C1 segment of cervical spinal cord (tissue), 14 donors: ENCODE measurements around the gene FAM174B.

Experiments
- DNase-seq, 14 donors: peaks; one replicate each; lab custom pipeline; 2025; lab: John Stamatoyannopoulos, UW

FAM174B gene

GRCh38 chr15:92574161-92574560, 81.4 kb downstream of the FAM174B start:
- DNase-seq = no peak

- DNase-seq = no peak
Measured at GRCh38 chr15:92571824-92572223, 83.8 kb downstream of the FAM174B start.

- no peak for DNase-seq
Measured at GRCh38 chr15:92570391-92570790, 85.2 kb downstream of the FAM174B start.

DNA sequence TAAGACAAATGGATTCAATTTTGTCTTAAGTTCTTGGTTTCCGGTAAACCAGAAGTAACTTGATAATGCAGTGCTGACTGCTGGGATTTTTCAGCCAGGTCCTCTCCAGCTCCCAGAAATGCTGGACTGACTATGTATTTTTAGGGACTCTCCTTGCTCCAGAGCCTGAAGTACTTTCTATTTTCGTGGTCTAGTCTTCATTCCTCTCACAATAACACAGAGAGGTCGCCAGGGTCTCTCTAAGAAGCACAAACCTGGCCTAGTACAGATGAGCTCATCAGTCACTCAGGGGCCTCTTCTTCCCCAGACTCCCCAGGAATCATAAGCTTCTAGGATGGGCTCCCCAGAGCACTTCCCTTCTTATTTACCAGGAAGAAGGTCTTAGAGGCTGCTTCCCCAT, 85.8 kb downstream of the FAM174B start:
- no peak for DNase-seq
